ENCODE data around the gene DNAJC4.
A peak's percentile ranks its signal among the peaks of the same experiment; 100 is the strongest.

The DNAJC4 gene

GRCh38 chr11:64230985-64231365 lies 627 bp downstream of the DNAJC4 start:
- no peak for DNase-seq

GRCh38 chr11:64231546-64231945 lies 1.2 kb downstream of the DNAJC4 start:
- no peak for DNase-seq

GRCh38 chr11:64232182-64232966 lies 2.0 kb downstream of the DNAJC4 start:
- no peak for DNase-seq

- DNase-seq = no peak
Observed at GRCh38 chr11:64232967-64233315, 2.6 kb downstream of the DNAJC4 start.

- no peak for DNase-seq
Observed at GRCh38 chr11:64233913-64234586, 3.7 kb downstream of the DNAJC4 start, which contains the start of gene VEGFB. Gene VEGFB (plus strand): TSS chr11:64234584. CDS start chr11:64234834, 250 bp downstream.

GRCh38 chr11:64234647-64235379 lies 4.5 kb downstream of the DNAJC4 start:
- no peak for DNase-seq

GRCh38 chr11:64235437-64236161 lies 5.3 kb downstream of the DNAJC4 start:
- no peak for DNase-seq

- no peak for DNase-seq
Observed at GRCh38 chr11:64237484-64237951, 7.2 kb downstream of the DNAJC4 start.

GRCh38 chr11:64238076-64238475 lies 7.7 kb downstream of the DNAJC4 start:
- DNase-seq = no peak

DNA sequence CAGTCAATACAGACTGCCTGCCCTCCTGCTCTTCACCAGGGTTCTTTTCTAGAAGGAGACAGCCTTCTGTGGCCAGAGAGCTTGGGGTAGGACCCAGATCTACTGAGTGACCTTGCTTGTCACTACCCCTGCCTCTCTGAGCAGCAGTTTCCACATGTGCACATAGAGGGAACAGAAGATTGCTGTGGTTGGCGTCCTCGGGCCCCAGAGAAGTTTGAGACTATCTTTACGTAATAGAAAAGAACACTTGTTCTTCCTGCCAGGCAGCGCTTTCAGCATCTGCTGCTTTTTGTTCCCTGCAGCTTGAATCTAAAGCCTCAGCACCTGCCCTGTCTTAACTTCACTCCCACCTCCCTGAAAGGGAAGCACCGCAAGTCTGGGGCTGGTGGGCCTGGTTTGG lies 8.7 kb downstream of the DNAJC4 start:
- DNase-seq = no peak

GRCh38 chr11:64239662-64240434 lies 9.5 kb downstream of the DNAJC4 start:
- no peak for DNase-seq

DNA sequence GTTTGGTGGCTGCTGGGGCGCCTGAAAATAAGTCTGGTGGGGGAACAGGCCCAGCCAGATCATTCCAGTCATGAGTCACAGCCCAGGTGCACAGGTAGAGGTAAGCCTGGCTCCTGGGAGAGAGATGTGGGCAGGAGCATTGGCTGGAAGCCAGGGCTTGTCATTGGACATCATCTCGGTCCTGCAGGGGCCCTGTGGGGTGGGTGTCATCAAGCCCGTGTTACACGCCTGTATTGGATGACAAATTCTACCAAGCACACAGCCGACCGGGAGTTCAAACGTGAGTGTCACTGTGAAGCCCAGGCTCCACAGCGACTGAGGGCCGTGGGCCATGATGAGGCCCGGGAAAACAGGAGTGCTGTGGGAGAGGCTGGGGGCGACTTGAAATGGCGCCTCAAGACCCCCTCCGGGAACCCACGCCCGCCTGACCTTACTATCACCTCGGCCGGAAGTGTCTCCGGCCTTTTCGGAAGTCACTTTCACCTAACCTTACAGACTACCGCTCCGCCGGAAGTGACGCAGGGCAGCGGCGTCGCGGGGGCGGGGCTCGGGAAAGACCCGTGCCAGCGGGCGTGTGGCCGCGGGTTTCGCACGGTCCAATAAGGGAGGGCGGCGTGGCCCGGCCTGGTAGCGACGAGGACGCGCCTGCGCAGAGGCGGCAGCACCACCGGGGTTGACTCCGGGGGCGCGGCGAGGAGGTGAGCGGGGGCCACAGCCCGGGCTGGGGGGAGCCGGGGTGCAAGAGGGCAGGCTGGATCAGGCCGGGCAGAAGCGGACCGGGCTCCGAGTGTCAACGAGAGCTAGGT lies 10.3 kb downstream of the DNAJC4 start, which contains the start of gene FKBP2:
FKBP2 (plus strand) TSS at position 661 of the 806 bp plus-strand sequence. CDS start 1,293 bp downstream, outside the sequence.
- DNase-seq = peak; percentile 94

- peak; percentile 97 for DNase-seq
Observed at GRCh38 chr11:64241241-64241490, 10.8 kb downstream of the DNAJC4 start.

DNA sequence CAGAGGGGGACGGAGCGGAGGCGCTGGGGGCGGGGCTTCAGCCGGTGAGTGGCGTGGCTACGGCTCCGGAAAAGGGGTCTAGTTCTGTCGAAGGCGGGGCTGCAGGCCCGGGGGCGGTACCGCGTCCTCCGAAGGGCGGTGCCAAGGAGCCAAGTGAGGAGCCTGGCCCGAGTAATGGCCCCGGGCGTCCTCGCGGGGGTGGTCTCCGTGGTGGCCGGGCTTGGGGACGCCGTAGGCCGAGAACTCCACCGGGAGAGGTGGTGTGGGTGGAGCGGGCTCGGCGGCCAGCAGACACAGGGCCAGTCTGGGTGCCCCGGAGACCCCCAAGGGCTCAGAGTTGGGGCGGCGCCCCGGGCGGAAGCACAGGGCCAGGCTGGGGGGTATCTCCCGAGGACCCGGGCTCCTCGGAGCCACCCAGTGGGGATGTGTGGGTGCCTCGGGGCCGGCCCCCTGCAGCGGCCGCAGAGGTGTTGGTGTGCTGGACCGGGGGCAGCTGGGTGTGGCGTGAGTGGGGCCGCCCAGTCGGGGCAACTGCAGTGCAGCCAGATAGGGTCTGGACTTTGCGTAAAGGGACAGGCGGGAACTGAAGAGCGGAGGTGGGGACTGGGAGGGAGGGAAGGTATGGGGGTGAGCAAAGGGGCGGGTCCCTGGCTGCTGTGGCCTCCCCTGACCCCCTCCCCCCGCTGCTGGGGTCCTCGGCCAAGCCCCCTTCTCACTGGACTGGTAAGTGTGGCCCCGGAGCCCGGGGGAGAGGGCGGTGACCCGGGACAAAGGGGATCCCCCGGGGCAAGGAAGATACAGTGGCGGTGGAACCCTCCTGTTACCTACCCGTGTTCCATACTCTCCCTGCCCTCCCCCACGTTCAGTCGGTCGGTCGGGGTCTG lies 11.4 kb downstream of the DNAJC4 start:
- no peak for DNase-seq

- DNase-seq = no peak
Observed at GRCh38 chr11:64243236-64243854, 13.0 kb downstream of the DNAJC4 start.

- DNase-seq = no peak
Observed at GRCh38 chr11:64244107-64244506, 13.8 kb downstream of the DNAJC4 start.

- no peak for DNase-seq
Observed at GRCh38 chr11:64244966-64245365, 14.6 kb downstream of the DNAJC4 start.

GRCh38 chr11:64245401-64245796 lies 15.1 kb downstream of the DNAJC4 start:
- no peak for DNase-seq

GRCh38 chr11:64245797-64246620 lies 15.7 kb downstream of the DNAJC4 start:
- peak; percentile 18 for DNase-seq

All from NCI-H446 treated with DMSO at 0.1 percent for 48 hours (cell line).